HG03457 (cell line): Measurements from ENCODE around the gene ELMO1.

Experiments used
- ATAC-seq: cut with Tn5 transposase; IDR thresholded peaks from one replicate; pipeline ENCODE4 v1.9.1; 2021; ENCODE audit warnings: moderate number of reproducible peaks; ENCODE audit not compliant: unreplicated experiment

The ELMO1 gene

GRCh38 chr7:36942025-36942424 lies 506.6 kb downstream of the ELMO1 start:
- ATAC-seq: no peak

GRCh38 chr7:36941359-36941758 lies 507.3 kb downstream of the ELMO1 start:
- ATAC-seq: no peak

DNA sequence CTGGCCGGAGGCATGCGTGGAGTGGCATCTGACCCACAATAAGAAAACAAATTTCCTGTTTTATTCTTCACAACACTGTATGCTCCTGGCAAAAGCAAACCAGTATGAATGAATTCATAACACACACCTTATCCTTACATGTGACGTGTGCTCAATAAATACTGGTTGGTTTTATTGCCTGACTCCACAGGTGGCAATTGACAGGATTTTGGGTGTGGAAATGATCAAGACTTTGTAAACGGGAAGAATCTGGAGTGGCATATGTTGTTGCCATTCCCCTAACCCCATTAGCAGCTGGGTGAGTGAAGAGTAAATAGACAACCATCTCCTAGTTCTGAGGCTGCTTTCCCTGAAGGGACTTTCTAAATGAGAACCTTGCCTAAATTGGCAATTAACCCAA lies 508.8 kb downstream of the ELMO1 start:
- ATAC-seq: no peak

DNA sequence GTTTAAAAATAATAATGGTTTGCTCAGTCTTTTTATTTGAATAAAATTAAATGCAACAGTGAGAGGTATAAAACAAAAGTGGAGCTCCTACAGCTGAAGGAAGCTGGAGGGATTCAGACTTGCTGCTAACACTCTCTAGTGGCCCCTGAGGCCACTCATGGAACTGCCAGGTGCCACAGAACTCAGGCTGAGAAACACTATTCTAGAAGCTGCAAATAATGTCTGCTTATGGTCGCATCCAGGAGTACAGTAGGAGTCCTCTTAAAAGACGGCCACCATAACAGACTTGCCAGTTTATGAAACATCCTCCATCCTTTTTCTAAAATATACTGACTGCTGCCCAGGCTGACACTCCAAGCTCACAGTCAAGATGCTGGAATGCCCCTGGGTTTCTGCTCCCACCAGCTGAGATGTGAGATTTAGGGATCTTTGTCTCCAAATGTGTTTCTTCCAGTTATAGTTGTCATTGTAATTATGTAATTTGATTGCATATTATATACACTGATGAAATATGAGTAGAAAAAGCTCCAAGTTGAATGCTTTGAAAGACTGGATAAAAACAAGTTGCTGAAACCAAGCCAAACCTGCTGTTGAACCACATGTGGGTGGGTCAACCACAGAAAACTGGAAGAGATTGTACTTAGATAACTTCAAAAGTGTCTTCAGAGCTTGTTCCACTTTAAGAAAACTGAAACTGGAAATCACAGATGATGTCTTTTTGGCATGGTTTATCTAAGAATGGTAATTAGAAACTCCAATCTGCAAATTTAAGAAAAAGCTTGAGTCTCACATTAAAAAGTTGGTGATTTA lies 510.7 kb downstream of the ELMO1 start:
- no peak for ATAC-seq

- ATAC-seq: no peak
Measured at GRCh38 chr7:36931892-36932291, 516.8 kb downstream of the ELMO1 start.

DNA sequence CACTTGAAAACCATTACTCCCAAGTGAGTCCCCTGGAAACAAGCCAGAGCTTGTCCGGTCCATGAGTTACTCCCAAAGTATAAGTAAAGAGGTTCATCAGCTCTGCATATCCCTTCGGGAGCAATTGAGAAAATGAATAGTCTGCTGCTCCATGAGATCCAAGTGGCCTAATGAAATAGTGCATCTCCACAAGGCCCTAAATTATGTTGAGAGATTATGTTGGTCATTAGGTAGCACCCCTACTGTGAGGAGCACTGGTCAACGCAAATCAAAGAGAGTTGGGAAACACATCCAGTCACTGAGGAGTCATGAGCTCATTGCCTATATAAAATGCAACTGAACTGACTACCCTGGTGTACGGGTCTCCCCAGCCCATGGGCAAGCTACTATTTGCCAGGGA lies 518.9 kb downstream of the ELMO1 start:
- no peak for ATAC-seq

DNA sequence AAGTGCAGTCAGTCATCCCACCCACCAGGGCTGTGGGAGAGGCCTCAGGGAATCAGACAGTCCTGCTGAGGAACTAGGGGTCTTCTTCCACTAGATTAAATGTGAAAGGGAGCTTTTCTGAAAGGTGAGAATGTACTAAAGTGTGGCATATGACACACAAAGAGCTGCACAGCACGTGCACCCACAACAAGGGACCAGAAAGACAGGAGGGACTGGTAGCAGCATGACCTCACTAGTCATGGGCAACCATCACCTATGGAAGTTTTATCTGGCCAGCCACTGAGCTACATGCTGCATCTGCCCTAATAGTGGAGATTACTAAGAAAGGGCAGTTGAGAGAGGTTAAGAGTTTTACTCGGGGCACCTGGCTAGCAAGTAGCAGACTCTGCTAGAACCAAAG lies 519.9 kb downstream of the ELMO1 start:
- no peak for ATAC-seq

DNA sequence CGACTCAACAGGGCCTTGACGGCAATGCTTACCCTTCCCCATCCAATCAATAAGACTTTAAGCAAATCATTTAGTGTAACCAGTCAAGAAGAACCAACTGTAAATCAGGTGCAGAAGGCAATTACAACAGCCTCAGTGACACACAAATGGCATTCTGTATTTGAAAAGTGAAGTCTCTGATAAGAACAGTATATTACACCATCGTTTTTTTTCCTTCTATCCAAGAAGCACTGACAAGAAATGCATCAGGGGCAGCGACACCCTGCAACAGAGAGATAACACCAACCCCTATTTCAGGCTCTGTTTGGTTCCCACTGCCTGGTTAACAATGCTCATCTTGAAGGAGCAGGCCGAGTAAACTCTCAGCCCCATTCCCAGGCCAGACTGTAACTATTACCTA lies 520.4 kb downstream of the ELMO1 start:
- no peak for ATAC-seq

GRCh38 chr7:36925691-36926090 lies 523.0 kb downstream of the ELMO1 start:
- no peak for ATAC-seq

- no peak for ATAC-seq
Measured at GRCh38 chr7:36925207-36925606, 523.5 kb downstream of the ELMO1 start.

GRCh38 chr7:36923943-36924436 lies 524.7 kb downstream of the ELMO1 start:
- no peak for ATAC-seq

DNA sequence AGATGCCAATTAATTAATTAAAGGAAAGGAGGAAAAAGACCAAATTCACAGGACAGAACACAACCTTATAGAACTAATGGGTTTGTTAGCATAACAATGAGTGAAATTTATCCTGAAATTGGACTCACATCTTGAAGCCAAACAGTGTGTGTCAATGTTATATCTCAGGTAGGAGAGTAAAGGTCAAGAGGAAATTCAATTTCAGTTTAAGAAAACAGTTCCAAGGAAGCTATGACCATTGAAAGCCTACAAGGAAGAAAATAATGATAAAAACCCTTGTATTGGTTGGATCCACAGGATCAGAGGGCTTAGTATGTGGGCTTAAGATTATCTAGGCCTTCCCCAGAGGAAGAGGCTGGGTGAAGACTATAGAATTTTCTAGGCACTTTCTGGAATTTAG lies 525.5 kb downstream of the ELMO1 start:
- no peak for ATAC-seq

GRCh38 chr7:36920433-36920832 lies 528.2 kb downstream of the ELMO1 start:
- no peak for ATAC-seq

DNA sequence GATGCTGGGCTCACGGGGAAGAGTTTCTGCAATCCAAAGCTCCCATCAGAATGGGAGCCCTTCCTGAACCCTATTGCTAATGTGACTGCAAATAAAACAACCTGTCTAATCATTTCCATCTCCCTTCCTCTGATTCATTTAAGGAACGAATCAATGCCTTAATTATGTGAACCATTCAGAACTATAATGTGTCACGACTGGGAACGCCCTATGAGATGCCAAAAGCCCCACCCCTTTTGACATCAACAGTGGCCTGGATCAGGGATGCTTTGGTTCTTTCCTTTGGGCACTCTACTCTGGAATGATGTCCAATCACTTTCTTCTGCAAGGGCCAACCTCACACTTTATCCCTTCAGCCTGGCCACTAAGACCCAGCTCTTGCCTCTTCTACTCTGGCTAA lies 528.9 kb downstream of the ELMO1 start:
- ATAC-seq: no peak

- ATAC-seq: no peak
Measured at GRCh38 chr7:36918591-36918990, 530.1 kb downstream of the ELMO1 start.

GRCh38 chr7:36916619-36917018 lies 532.0 kb downstream of the ELMO1 start:
- ATAC-seq: no peak

DNA sequence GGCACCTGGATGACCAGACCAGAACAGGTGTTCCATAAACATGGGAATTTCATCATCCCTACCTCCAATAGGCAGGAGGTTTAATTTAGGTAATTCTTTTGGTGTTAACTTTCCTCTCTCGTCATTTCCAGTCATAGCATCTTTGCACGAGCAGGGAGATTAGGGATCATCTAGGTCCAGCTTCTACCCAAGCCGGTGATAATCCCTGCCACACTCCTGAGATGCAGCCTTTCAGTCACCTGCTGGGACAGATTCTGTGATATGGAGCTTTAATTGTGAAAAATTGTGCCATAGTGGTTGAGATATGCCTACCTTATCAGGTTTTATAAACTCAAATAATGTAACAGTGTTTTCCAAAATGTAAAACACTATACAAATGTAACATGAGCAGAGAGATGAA lies 532.5 kb downstream of the ELMO1 start:
- ATAC-seq: no peak

- no peak for ATAC-seq
Measured at GRCh38 chr7:36911788-36912187, 536.9 kb downstream of the ELMO1 start.

DNA sequence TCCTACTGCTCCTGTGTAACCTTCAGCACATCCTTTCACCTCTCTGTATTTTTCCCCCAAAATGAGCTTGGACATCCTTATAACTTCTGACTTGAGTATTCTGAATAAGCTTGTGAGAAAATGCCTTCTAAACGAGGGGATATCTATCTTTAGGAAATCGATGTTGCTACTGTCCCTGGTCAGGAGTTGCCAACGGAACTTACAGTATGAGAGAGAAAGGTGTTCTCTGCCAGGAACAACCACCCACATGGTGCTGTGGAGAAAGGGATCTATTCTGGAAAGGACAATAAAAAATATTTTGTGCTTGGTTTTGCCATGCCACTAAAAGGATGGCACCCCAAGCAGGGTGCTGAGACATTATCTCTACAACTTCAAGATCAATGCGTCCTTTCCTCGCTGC lies 537.8 kb downstream of the ELMO1 start:
- ATAC-seq: no peak

- no peak for ATAC-seq
Measured at GRCh38 chr7:36910401-36910800, 538.3 kb downstream of the ELMO1 start.

DNA sequence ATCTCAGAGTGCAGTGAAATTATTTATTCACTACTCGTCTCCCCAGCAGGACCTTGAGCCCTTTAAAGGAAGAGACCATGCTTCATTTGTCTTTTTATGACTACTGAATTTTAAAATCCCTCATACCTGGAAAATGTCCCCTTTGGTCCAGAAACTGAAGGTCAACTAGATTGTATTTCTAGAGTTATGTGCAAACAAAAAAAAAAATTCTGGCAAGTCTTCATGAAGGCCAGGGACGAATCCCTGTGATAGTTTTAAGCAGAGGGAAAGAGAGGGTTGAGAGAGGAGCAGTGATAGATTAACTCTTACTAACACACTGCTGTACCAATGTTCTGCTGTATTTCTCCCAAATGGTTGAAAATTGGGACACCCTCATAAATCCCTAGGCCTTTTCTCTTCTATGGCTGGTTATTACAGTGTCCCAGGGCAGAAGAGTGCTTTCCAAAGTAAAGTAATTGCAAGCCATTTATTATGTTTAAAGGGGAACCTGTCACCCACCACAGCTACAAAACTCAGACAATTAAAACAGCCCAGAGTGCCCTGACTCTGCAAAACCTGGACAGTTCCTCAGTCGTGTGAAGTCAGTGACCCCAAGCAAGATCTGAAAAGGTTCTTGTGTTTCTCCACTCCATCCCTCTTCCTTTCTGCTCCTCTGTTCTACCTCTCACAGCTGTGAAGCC lies 541.6 kb downstream of the ELMO1 start:
- ATAC-seq: no peak

- ATAC-seq: no peak
Measured at GRCh38 chr7:36906448-36906847, 542.2 kb downstream of the ELMO1 start.
